Endothelial cell of hepatic sinusoid (primary cell): ENCODE measurements around the gene TBXA2R.

Source experiments
- in situ Hi-C: cut with HindIII; loops from 2 replicates; pipeline ENCODE4 v1.10.0; 2017; ENCODE audit warnings: low sequenced_read_pairs

Gene TBXA2R

GRCh38 chr19:3620817-3621547 lies 14.3 kb upstream of the TBXA2R start:
- in situ Hi-C loops, result loop anchor here (5.0 kb wide), 1 partner anchor 44 kb away; no protein-coding TSS in a partner anchor

- in situ Hi-C loops, result loop anchor here (5.0 kb wide), 1 partner anchor 43 kb away; no protein-coding TSS in a partner anchor
These were observed 13.6 kb upstream of the TBXA2R start for GRCh38 chr19:3620145-3620816.

- in situ Hi-C loops, result loop anchor here (5.0 kb wide), 1 partner anchor 42 kb away; no protein-coding TSS in a partner anchor
These were observed 12.9 kb upstream of the TBXA2R start for GRCh38 chr19:3619631-3620012.

GRCh38 chr19:3618811-3619630 lies 12.3 kb upstream of the TBXA2R start:
- in situ Hi-C loops, result no loop called here

GRCh38 chr19:3618144-3618810 lies 11.6 kb upstream of the TBXA2R start:
- in situ Hi-C loops, result no loop called here

- in situ Hi-C loops, result no loop called here
These were observed 10.8 kb upstream of the TBXA2R start for GRCh38 chr19:3617463-3617862.

GRCh38 chr19:3615524-3616135 lies 9.0 kb upstream of the TBXA2R start:
- in situ Hi-C loops, result no loop called here

GRCh38 chr19:3614858-3615505 lies 8.3 kb upstream of the TBXA2R start:
- in situ Hi-C loops, result no loop called here

- in situ Hi-C loops, result no loop called here
These were observed 7.4 kb upstream of the TBXA2R start for GRCh38 chr19:3613818-3614661.

GRCh38 chr19:3612901-3613741 lies 6.4 kb upstream of the TBXA2R start:
- in situ Hi-C loops, result no loop called here

GRCh38 chr19:3612330-3612729 lies 5.7 kb upstream of the TBXA2R start:
- in situ Hi-C loops, result no loop called here

GRCh38 chr19:3611841-3612240 lies 5.2 kb upstream of the TBXA2R start:
- in situ Hi-C loops, result no loop called here

GRCh38 chr19:3610745-3611717 lies 4.4 kb upstream of the TBXA2R start:
- in situ Hi-C loops, result no loop called here

- in situ Hi-C loops, result no loop called here
These were observed 3.4 kb upstream of the TBXA2R start for GRCh38 chr19:3609779-3610719.

GRCh38 chr19:3608750-3609322 lies 2.2 kb upstream of the TBXA2R start:
- in situ Hi-C loops, result no loop called here
